Esophagus muscularis mucosa (tissue), 4 donors: ENCODE measurements around the gene ALG8. TPM values are rescaled to one million over a fixed set of nuclear protein-coding genes. Genes with fewer than 3 reads are reported as not detected.
"Not testable (repeated sequence)": the region's sequence is repeated elsewhere in the genome, so short reads cannot be mapped to it uniquely, and the experiment has no call there.

Experiments
- DNase-seq: peaks from one replicate; pipeline ENCODE4 v3.0.0-alpha.2; 2017; ENCODE audit errors: extremely low spot score
- H3K27ac ChIP-seq, 4 donors: fragments of 200-600 bp; sonication (generic); replicated peaks in 1 of 4; 1 replicate in 3 of 4; 2 replicates in 1 of 4; pipeline ENCODE4 v1.5.1; 2016 to 2019; ENCODE audit warnings: mild to moderate bottlenecking in 1 of 4
- H3K27me3 ChIP-seq, 4 donors: fragments of 200-600 bp; sonication (generic); one replicate each; pipeline versions ENCODE4 v1.5.1 to v1.6.0; 2016 to 2019
- H3K36me3 ChIP-seq, 4 donors: fragments of 200-600 bp; sonication (generic); one replicate each; pipeline ENCODE4 v1.5.1; 2016 to 2019
- H3K4me1 ChIP-seq, 4 donors: fragments of 200-600 bp; sonication (generic); one replicate each; pipeline ENCODE4 v1.5.1; 2016 to 2019
- H3K4me3 ChIP-seq, 4 donors: fragments of 200-600 bp; sonication (generic); 1 replicate in 2 of 4; 2 replicates in 2 of 4; pipeline ENCODE4 v1.5.1; 2016 to 2019; ENCODE audit warnings: mild to moderate bottlenecking in 4 of 4, moderate library complexity in 1 of 4
- H3K9me3 ChIP-seq, 4 donors: fragments of 200-600 bp; sonication (generic); 1 replicate in 3 of 4; 2 replicates in 1 of 4; pipeline ENCODE4 v1.5.1; 2016 to 2019
- EP300 ChIP-seq: sonication (generic); formaldehyde crosslinking; IDR thresholded peaks from one replicate; pipeline ENCODE4 v1.6.1; 2017; ENCODE audit warnings: antibody characterized with exemption
- POLR2A ChIP-seq: fragments of 450-650 bp; IDR thresholded peaks from one replicate; pipeline ENCODE4 v1.6.1; 2017; ENCODE audit warnings: antibody characterized with exemption, moderate library complexity, mild to moderate bottlenecking, low read depth
- POLR2AphosphoS5 ChIP-seq, 2 donors: sonication (generic); formaldehyde crosslinking; IDR thresholded peaks; one replicate each; pipeline ENCODE4 v1.6.1; 2017; ENCODE audit warnings: antibody characterized with exemption in 2 of 2
- WGBS: methylation state at CpG from one replicate; pipeline ENCODE4 v1.1.5; 2018; 5-methylcytosine and 5-hydroxymethylcytosine counted together
- intact Hi-C: fragments of 100-400 bp; cut with DNase I; formaldehyde crosslinking; loops from one replicate; pipeline ENCODE4 v1.15.1; 2023
- total RNA-seq, 4 donors: library from RNA; depleted of rRNA; stranded (reverse); fragments of >200 nt; gene quantifications; one replicate each; pipeline versions ENCODE4 v1.1.0 to v1.2.1, GENCODE V29; 2016
- TF ChIP-seq, protein P1 (sequence below), 3 experiments: fragments of 200-600 bp in 2 of 3; fragments of 450-650 bp in 1 of 3; sonication (generic) in 2 of 3; IDR thresholded peaks; one replicate each; pipeline ENCODE4 v1.5.1; 2017 to 2019; ENCODE audit warnings: antibody characterized with exemption in 3 of 3, mild to moderate bottlenecking in 2 of 3, moderate library complexity in 1 of 3

Gene ALG8
- total RNA-seq, 4 donors from 2014 or later = 11.2 to 21.6 (median 15.7) TPM

DNA sequence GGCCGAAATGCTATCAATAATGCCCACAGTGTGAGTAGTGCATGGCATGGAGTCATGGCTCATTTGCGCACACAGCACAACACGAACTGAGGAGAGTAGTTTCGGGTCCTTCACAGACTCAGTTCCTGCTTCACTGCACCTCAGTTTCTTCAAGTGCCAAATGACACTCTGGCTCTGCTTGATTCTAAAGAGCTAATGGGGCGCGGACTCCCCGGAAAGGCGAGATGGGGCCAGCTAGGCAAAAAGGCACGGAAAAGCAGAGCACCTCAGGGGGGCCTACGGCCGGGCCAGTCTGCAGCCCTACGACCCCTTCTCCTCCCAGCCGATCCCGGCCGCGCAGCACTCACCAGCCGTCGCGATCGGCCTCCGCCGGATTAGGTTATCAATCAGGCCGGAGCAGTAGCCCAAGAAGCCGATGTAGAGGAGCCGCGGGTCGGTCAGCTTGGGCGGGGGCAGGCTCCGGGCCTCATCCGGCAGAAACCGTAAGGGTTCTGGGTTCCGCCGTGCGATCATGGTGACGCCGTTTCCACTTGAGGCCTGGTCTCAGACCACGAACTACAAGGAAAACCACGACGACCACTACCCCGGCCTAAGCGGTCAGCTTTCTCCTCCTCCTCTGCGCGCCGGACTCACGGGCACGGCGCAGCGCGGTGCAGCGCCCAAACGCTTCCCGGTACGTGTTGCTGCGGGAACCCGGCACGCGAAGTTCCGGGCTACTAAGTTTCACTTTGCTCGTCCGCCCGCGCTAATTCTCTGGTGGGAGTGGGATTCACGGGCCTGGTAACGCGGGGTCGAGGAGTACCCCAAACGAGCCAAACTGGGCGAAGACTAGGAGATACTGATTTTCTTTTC lies 60.0 kb downstream of the ALG8 start, which contains the start of gene NDUFC2:
NDUFC2 (minus strand) TSS at position 631 of the 852 bp plus-strand sequence; CDS start at position 513, 118 bp downstream.
- WGBS = 1% methylated on average over 64 of the region's 68 CpGs
- no peaks in the 10 kb centered on the region for H3K9me3 ChIP-seq
- peaks cover 44 to 53% (median 46%) of the 10 kb centered on the region in 4 donors for H3K4me1 ChIP-seq
- no peaks in the 10 kb centered on the region for H3K36me3 ChIP-seq
- DNase-seq = peak; percentile 94
- TF ChIP-seq EP300 (no peak), POLR2A (no peak), POLR2AphosphoS5 (IDR thresholded peaks at IDR 0.05) (peak; percentile 84 to 88)
- TF ChIP-seq, protein P1, sequence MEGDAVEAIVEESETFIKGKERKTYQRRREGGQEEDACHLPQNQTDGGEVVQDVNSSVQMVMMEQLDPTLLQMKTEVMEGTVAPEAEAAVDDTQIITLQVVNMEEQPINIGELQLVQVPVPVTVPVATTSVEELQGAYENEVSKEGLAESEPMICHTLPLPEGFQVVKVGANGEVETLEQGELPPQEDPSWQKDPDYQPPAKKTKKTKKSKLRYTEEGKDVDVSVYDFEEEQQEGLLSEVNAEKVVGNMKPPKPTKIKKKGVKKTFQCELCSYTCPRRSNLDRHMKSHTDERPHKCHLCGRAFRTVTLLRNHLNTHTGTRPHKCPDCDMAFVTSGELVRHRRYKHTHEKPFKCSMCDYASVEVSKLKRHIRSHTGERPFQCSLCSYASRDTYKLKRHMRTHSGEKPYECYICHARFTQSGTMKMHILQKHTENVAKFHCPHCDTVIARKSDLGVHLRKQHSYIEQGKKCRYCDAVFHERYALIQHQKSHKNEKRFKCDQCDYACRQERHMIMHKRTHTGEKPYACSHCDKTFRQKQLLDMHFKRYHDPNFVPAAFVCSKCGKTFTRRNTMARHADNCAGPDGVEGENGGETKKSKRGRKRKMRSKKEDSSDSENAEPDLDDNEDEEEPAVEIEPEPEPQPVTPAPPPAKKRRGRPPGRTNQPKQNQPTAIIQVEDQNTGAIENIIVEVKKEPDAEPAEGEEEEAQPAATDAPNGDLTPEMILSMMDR (IDR thresholded peaks at IDR 0.05) = peak in 1 of 3 experiments; percentile 27
- intact Hi-C loops = no loop called here
- peak within 1 kb of the TSS; percentile 84 to 91 (median 87) for H3K27ac ChIP-seq
- no peaks in the 10 kb centered on the region for H3K27me3 ChIP-seq
- H3K4me3 ChIP-seq = peak within 1 kb of the TSS; percentile 76 to 99 (median 94)

DNA sequence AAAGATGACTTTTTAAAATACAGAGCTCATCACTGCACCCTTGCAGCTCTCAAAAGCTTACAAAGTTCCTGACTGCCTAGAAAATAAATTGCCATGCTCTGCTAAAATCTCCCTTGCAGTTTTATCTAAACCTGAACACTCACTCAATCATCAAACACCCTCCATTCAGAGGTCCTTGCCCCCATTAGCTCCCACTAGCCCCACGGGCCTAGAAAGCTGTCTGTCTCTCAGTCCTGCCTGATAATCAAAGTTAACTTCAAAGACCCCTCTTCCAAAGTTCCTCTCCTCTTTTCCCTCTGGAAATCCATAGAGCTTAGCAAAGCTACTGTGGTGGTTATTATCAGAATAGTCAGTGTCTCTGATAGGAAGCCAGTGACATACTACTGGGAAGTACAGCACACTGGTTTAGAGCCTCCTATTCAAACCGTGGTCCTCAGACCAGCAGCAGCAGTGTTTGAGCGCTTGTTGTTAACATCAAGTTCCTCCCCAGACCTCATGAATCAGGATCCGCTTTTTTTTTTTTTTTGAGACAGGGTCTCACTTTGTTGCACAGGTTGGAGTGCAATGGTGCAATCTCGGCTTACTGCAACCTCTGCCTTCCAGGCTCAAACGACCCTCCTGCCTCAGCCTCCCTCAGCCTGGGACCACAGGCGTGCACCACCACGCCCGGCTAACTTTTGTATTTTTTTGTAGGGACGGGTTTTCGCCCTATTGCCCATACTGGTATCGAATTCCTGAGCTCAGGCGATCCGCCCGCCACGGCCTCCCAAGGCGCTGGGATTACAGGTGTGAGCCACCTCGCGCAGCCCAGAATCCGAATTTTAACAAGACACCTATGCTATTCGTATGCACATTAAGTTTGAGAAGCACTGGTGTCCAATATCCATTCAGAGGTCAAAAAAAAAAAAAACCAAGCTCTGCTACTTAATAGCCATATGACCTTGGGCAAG lies 60.9 kb downstream of the ALG8 start:
- H3K27ac ChIP-seq = peak overlapping the region in 2 of 4 donors; percentile 84 to 91
- no peaks in the 10 kb centered on the region for H3K27me3 ChIP-seq
- H3K9me3 ChIP-seq = no peaks in the 10 kb centered on the region
- no peak for DNase-seq
- H3K4me3 ChIP-seq = peak overlapping the region; percentile 76 to 99 (median 94)
- H3K36me3 ChIP-seq = no peaks in the 10 kb centered on the region
- intact Hi-C loops = no loop called here
- H3K4me1 ChIP-seq = peaks cover 44 to 53% (median 46%) of the 10 kb centered on the region in 4 donors
- TF ChIP-seq EP300 = no peak
- TF ChIP-seq POLR2AphosphoS5 (IDR thresholded peaks at IDR 0.05) = no peak
- no peak for TF ChIP-seq POLR2A
- WGBS = 40% methylated on average over 21 of the region's 21 CpGs

DNA sequence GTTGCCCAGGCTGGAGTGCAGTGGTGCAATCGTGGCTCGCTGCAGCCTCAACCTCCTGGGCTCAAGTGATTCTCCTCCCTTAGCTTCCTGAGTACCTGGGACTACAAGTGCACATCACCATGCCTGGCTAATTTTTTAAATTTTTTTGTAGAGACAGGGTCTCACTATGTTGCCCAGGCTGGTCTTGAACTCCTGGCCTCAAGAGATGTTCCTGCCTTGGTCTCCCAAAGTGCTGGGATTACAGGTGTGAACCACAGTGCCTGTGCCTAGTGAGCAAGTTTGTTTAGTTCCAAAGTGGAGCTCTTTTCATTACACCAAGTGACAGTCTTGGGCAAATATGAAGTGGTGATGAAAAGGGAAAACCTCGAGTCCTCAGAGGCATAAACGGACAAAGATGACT lies 61.8 kb downstream of the ALG8 start:
- H3K27ac ChIP-seq, intact Hi-C loops, H3K27me3 ChIP-seq, H3K9me3 ChIP-seq, H3K36me3 ChIP-seq, DNase-seq: not testable (repeated sequence)
- H3K4me3 ChIP-seq = peak overlapping the region; percentile 76 to 99 (median 94)
- H3K4me1 ChIP-seq = peaks cover 44 to 55% (median 49%) of the 10 kb centered on the region in 4 donors
- 74% methylated on average over 4 of the region's 4 CpGs for WGBS

DNA sequence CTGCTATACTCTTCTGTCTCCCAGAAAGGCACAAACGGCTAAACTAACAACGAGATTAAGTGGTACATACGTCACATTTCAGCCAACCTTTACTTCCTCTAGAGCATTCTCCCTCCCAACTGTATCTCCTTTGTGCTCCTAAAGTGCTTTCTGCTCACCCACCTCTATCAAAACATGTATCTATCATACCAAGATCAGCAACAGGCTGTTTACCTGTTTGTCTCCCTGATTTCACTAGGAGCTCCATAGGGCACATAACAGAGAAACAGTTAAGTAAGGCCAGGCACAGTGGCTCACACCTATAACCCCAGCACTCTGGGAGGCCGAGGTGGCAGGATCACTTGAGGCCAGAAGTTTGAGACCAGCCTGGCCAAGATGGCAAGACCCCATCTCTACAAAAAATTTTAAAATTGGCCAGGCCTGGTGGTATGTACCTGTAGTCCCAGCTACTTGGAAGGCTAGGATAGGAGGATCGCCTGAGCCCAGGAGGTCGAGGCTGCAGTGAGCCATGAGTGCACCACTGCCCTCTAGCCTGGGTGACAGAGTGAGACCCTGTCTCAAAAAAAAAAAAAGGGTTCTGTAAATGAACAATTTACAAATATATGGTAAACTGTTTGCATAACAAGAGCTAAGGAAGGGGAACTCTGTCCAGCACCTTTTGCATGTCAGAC lies 62.6 kb downstream of the ALG8 start:
- H3K27ac ChIP-seq = no peak overlapping the region
- no peaks in the 10 kb centered on the region for H3K9me3 ChIP-seq
- H3K4me3 ChIP-seq = no peak overlapping the region
- intact Hi-C loops = no loop called here
- 78% methylated on average over 6 of the region's 6 CpGs for WGBS
- TF ChIP-seq, protein P1 (IDR thresholded peaks at IDR 0.05) = no peak
- TF ChIP-seq POLR2AphosphoS5 (IDR thresholded peaks at IDR 0.05) = no peak
- no peak for TF ChIP-seq POLR2A
- no peak for TF ChIP-seq EP300
- no peaks in the 10 kb centered on the region for H3K27me3 ChIP-seq
- H3K36me3 ChIP-seq = peaks cover 0 to 9% (median 8%) of the 10 kb centered on the region in 4 donors
- DNase-seq = no peak
- peaks cover 44 to 56% (median 49%) of the 10 kb centered on the region in 4 donors for H3K4me1 ChIP-seq

DNA sequence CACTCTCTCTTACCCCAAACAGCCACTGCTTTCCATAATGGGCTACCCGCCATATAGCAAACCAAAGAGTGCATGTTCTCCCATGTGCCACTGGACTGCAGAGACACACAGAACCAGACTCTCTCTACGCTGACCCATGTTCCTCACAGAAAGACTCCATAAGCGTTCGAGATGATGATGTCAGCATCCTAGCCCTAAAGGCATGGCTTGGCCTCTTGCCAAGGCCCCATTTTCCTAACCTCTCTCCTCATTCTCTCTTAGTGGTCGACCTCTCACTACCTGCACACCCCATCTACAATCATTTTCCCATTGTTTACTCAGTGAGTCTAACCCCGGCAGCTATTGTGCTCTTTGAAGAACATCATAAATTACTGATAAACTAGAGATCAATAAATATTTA lies 64.7 kb downstream of the ALG8 start:
- TF ChIP-seq POLR2A = no peak
- TF ChIP-seq, protein P1 (IDR thresholded peaks at IDR 0.05) = no peak
- no peak for TF ChIP-seq EP300
- TF ChIP-seq POLR2AphosphoS5 (IDR thresholded peaks at IDR 0.05) = no peak
- H3K4me3 ChIP-seq = no peak overlapping the region
- 73% methylated on average over 6 of the region's 6 CpGs for WGBS
- H3K4me1 ChIP-seq = peaks cover 34 to 60% (median 41%) of the 10 kb centered on the region in 4 donors
- peaks cover 5 to 28% (median 24%) of the 10 kb centered on the region in 4 donors for H3K36me3 ChIP-seq
- no peak for DNase-seq
- no peaks in the 10 kb centered on the region for H3K27me3 ChIP-seq
- H3K27ac ChIP-seq = no peak overlapping the region
- intact Hi-C loops = no loop called here
- H3K9me3 ChIP-seq = no peaks in the 10 kb centered on the region
